Coronary artery (tissue), 2 donors: ENCODE data around the gene BICC1.

ENCODE experiments used
- DNase-seq: peaks from one replicate; pipeline ENCODE4 v3.0.0-alpha.2; 2017; ENCODE audit warnings: low spot score
- H3K27ac ChIP-seq, 2 donors: fragments of 200-600 bp; sonication (generic); one replicate each; pipeline ENCODE4 v1.5.1; 2016 to 2019
- H3K4me3 ChIP-seq: fragments of 200-600 bp; sonication (generic); 2 replicates; pipeline ENCODE4 v1.5.1; 2016; ENCODE audit warnings: mild to moderate bottlenecking, moderate library complexity
- CTCF ChIP-seq: fragments of 200-600 bp; sonication (generic); IDR thresholded peaks from one replicate; pipeline ENCODE4 v1.5.1; 2019; ENCODE audit warnings: antibody characterized with exemption

Gene BICC1

DNA sequence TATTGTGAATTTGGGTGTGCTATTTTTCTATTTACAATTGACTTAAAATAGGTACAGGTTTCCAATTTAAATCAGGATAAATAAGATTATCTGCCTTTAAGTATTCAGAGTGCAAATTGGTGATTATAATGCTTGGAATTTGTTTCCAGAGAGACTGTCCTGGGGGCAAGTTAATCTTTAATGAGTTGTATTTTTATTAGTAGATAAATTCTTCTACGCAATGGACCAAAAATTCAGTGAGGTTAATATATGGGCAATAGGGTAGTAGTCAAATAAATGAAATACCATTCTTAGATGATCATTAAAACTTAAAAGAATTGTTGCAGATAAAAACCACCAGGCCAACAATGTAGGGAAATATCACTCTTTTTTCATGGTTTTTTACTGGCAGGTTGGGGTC is 3.4 kb downstream of the BICC1 start:
- Histone ChIP-seq H3K4me3 (no peak overlapping the region), H3K27ac (no peak overlapping the region)
- DNase-seq, result no peak
- TF ChIP-seq CTCF, result no peak

DNA sequence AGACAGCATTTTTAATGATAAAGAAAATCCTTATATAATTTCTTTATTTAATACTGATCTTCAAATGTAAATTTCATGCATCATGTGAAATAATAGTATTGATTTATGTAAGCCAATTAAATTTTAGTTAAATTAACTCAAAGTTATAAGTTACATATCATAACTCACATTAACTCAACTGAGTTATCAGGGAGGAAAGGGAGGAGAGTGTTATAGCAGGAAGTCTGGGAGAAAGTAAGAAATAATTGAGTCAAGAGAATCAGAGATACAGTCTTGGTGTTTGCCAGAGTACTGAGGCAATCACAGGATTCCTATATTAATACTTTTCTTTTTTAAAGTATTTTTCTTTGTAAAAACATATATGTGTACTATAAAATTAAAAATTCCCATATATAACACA is 4.0 kb downstream of the BICC1 start:
- TF ChIP-seq CTCF, result no peak
- DNase-seq, result no peak
- no peak overlapping the region for H3K27ac ChIP-seq
- no peak overlapping the region for H3K4me3 ChIP-seq

- no peak for DNase-seq
- no peak overlapping the region for H3K27ac ChIP-seq
- H3K4me3 ChIP-seq, result no peak overlapping the region
- no peak for TF ChIP-seq CTCF
Measured at GRCh38 chr10:58517081-58517480, 4.4 kb downstream of the BICC1 start.

GRCh38 chr10:58517491-58518355 is 5.1 kb downstream of the BICC1 start:
- TF ChIP-seq CTCF, result no peak
- Histone ChIP-seq H3K27ac (no peak overlapping the region), H3K4me3 (no peak overlapping the region)
- no peak for DNase-seq

- no peak overlapping the region for H3K27ac ChIP-seq
- H3K4me3 ChIP-seq, result no peak overlapping the region
- no peak for DNase-seq
- TF ChIP-seq CTCF, result no peak
Measured at GRCh38 chr10:58518775-58519174, 6.1 kb downstream of the BICC1 start.

DNA sequence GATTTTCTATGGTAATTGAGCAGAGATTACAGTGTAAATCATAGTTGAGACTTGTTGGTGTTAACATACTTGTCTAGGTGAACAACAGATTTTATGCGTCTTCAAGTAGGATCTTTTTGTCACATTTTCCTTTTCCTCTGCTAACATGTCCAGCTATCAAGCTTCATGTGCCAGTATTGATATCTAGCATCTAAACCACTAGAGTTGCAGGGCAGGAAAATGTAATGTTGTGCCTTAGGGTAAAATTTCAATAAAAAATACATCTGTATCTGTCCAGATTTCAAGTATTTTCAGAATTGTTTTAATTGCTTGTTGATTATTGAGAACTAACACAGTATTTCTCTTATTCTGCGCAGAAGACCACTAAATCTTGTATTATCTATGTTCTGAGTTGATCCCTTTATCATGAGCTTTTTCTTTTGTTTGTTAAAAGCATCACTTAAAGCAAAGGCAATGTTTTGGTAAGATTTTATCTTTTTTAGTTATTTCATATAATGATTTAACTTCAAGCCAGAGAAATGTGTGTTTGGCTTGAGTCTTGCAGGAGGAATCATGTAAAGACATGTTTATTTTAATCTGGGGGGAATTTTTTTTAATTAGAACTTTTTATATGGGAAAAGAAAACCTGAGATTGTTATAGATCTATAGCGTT is 16.5 kb downstream of the BICC1 start:
- H3K4me3 ChIP-seq, result no peak overlapping the region
- DNase-seq, result no peak
- no peak overlapping the region for H3K27ac ChIP-seq
- no peak for TF ChIP-seq CTCF
